HEK293T (cell line): ENCODE measurements around the gene ZCCHC7.

Source experiments
- CTBP1 ChIP-seq: fragments of 450-650 bp; IDR thresholded peaks from 2 replicates; pipeline ENCODE4 v1.6.1; 2016; ENCODE audit warnings: borderline replicate concordance
- ELF4 ChIP-seq: fragments of 450-650 bp; IDR thresholded peaks from 2 replicates; pipeline ENCODE4 v1.6.1; 2017; ENCODE audit warnings: antibody characterized with exemption
- FOXA1 ChIP-seq: fragments of 450-650 bp; IDR thresholded peaks from 2 replicates; pipeline ENCODE4 v1.6.1; 2016; ENCODE audit warnings: mild to moderate bottlenecking
- FOXK2 ChIP-seq: fragments of 450-650 bp; IDR thresholded peaks from 2 replicates; pipeline ENCODE4 v1.6.1; 2016; ENCODE audit warnings: mild to moderate bottlenecking
- FOXM1 ChIP-seq: fragments of 450-650 bp; IDR thresholded peaks from 2 replicates; pipeline ENCODE4 v1.6.1; 2017; ENCODE audit warnings: mild to moderate bottlenecking, borderline replicate concordance
- HDGF ChIP-seq: fragments of 450-650 bp; IDR thresholded peaks from 2 replicates; pipeline ENCODE4 v1.6.1; 2017; ENCODE audit warnings: antibody characterized with exemption, borderline replicate concordance
- LEF1 ChIP-seq: fragments of 450-650 bp; IDR thresholded peaks from 2 replicates; pipeline ENCODE4 v1.6.1; 2017; ENCODE audit warnings: mild to moderate bottlenecking, borderline replicate concordance
- NFRKB ChIP-seq: fragments of 450-650 bp; IDR thresholded peaks from 2 replicates; pipeline ENCODE4 v1.6.1; 2016; ENCODE audit warnings: mild to moderate bottlenecking, moderate library complexity
- SP1 ChIP-seq: fragments of 450-650 bp; IDR thresholded peaks from 2 replicates; pipeline ENCODE4 v1.6.1; 2017
- SUZ12 ChIP-seq: fragments of 450-650 bp; IDR thresholded peaks from 2 replicates; pipeline ENCODE4 v1.6.1; 2016; ENCODE audit warnings: mild to moderate bottlenecking
- TARDBP ChIP-seq: fragments of 450-650 bp; IDR thresholded peaks from 2 replicates; pipeline ENCODE4 v1.6.1; 2016
- ZNF384 ChIP-seq: fragments of 450-650 bp; IDR thresholded peaks from 2 replicates; pipeline ENCODE4 v1.6.1; 2016
- TF ChIP-seq, protein P1 (sequence below): fragments of 450-650 bp; IDR thresholded peaks from 2 replicates; pipeline ENCODE4 v1.6.1; 2016

DNA sequence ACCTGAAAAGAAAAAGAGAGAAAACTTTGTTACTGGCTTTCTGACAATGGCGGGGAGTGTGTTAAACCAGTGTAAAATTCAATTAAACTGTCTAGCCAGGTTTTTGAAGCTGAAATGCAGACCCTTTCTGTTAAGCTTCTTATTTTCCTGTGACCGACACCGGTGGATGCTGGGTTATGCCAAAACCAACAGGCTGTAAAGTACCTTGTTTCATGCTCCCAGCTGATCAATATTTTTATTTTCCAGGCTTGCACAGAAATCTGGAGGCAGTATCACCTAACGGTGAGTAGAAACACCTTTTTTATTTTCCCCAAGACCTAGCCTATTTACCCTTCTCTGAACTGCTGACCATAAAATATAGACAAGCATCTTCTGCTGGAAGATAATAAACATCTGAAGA is 207.2 kb downstream of the ZCCHC7 start:
- TF ChIP-seq SP1 (no peak), ELF4 (no peak), CTBP1 (no peak), FOXM1 (no peak), SUZ12 (no peak), TARDBP (no peak), FOXA1 (no peak), HDGF (no peak), NFRKB (no peak), FOXK2 (no peak), ZNF384 (no peak), LEF1 (no peak)
- TF ChIP-seq, protein P1, sequence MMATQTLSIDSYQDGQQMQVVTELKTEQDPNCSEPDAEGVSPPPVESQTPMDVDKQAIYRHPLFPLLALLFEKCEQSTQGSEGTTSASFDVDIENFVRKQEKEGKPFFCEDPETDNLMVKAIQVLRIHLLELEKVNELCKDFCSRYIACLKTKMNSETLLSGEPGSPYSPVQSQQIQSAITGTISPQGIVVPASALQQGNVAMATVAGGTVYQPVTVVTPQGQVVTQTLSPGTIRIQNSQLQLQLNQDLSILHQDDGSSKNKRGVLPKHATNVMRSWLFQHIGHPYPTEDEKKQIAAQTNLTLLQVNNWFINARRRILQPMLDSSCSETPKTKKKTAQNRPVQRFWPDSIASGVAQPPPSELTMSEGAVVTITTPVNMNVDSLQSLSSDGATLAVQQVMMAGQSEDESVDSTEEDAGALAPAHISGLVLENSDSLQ, result no peak
